H9 (cell line): ENCODE data around the gene NAMPT. TPM values are rescaled to one million over a fixed set of nuclear protein-coding genes. Genes with fewer than 3 reads are reported as not detected.

ENCODE experiments used
- DNase-seq: peaks from one replicate; pipeline ENCODE4 v3.0.0-alpha.2; 2017
- H2AFZ ChIP-seq: one replicate; pipeline ENCODE4 v1.6.1; 2013; ENCODE audit warnings: mild to moderate bottlenecking, low read length, control low read depth, moderate library complexity
- H2AK5ac ChIP-seq: 2 replicates; pipeline ENCODE4 v1.6.1; 2013; ENCODE audit warnings: low read length, control low read depth, mixed read lengths; ENCODE audit not compliant: insufficient read length
- H2BK120ac ChIP-seq: one replicate; pipeline ENCODE4 v1.6.1; 2013; ENCODE audit warnings: low read depth, mild to moderate bottlenecking, low read length, control low read depth, inconsistent platforms; ENCODE audit not compliant: poor library complexity, severe bottlenecking
- H2BK12ac ChIP-seq: 2 replicates; pipeline ENCODE4 v1.6.1; 2013; ENCODE audit warnings: low read length, control low read depth, mixed read lengths, low read depth; ENCODE audit not compliant: insufficient read length
- H2BK15ac ChIP-seq: 2 replicates; pipeline ENCODE4 v1.6.1; 2013; ENCODE audit warnings: low read depth, low read length, control low read depth
- H2BK20ac ChIP-seq: one replicate; pipeline ENCODE4 v1.6.1; 2013; ENCODE audit warnings: low read depth, mild to moderate bottlenecking, low read length, control low read depth, inconsistent platforms; ENCODE audit not compliant: poor library complexity, severe bottlenecking
- H2BK5ac ChIP-seq: 2 replicates; pipeline ENCODE4 v1.6.1; 2013; ENCODE audit warnings: low read length, control low read depth, mixed read lengths; ENCODE audit not compliant: insufficient read length
- H3K14ac ChIP-seq: 2 replicates; pipeline ENCODE4 v1.6.1; 2013; ENCODE audit warnings: low read length, control low read depth; ENCODE audit not compliant: insufficient read depth
- H3K18ac ChIP-seq: 2 replicates; pipeline ENCODE4 v1.6.1; 2013; ENCODE audit warnings: low read depth, mild to moderate bottlenecking, mixed read lengths, low read length, control low read depth; ENCODE audit not compliant: insufficient read length
- H3K23ac ChIP-seq: 2 replicates; pipeline ENCODE4 v1.6.1; 2013; ENCODE audit warnings: low read length, control low read depth, mixed read lengths, low read depth; ENCODE audit not compliant: insufficient read length
- H3K23me2 ChIP-seq: 2 replicates; pipeline ENCODE4 v1.6.1; 2013; ENCODE audit warnings: low read depth, mild to moderate bottlenecking, mixed read lengths, low read length, control low read depth; ENCODE audit not compliant: insufficient read length, poor library complexity, severe bottlenecking
- H3K27ac ChIP-seq: 2 replicates; pipeline ENCODE4 v1.5.1; 2013; ENCODE audit warnings: low read length, control low read depth, mixed read lengths, low read depth; ENCODE audit not compliant: insufficient read length
- H3K27me3 ChIP-seq: 2 replicates; pipeline ENCODE4 v1.6.1; 2013; ENCODE audit warnings: low read length, control low read depth, inconsistent platforms; ENCODE audit not compliant: insufficient read depth
- H3K4ac ChIP-seq: 2 replicates; pipeline ENCODE4 v1.6.1; 2013; ENCODE audit warnings: low read depth, mild to moderate bottlenecking, control low read depth, inconsistent platforms, low read length, moderate library complexity
- H3K4me1 ChIP-seq: 2 replicates; pipeline ENCODE4 v1.6.1; 2013; ENCODE audit warnings: low read length, control low read depth, inconsistent platforms; ENCODE audit not compliant: insufficient read depth
- H3K4me2 ChIP-seq: 2 replicates; pipeline ENCODE4 v1.6.1; 2013; ENCODE audit warnings: low read length, control low read depth, mixed read lengths; ENCODE audit not compliant: insufficient read length, insufficient read depth
- H3K56ac ChIP-seq: 2 replicates; pipeline ENCODE4 v1.6.1; 2013; ENCODE audit warnings: low read depth, mild to moderate bottlenecking, mixed read lengths, low read length, control low read depth; ENCODE audit not compliant: insufficient read length
- H3K79me1 ChIP-seq: 2 replicates; pipeline ENCODE4 v1.6.1; 2013; ENCODE audit warnings: low read depth, mild to moderate bottlenecking, moderate library complexity, low read length, control low read depth, inconsistent platforms; ENCODE audit not compliant: insufficient read depth, poor library complexity, severe bottlenecking
- H3K79me2 ChIP-seq: 2 replicates; pipeline ENCODE4 v1.6.1; 2013; ENCODE audit warnings: low read length, control low read depth, inconsistent platforms; ENCODE audit not compliant: insufficient read depth
- H3K9ac ChIP-seq: 2 replicates; pipeline ENCODE4 v1.6.1; 2013; ENCODE audit warnings: low read length, control low read depth, mixed read lengths; ENCODE audit not compliant: insufficient read length; ENCODE audit errors: extremely low read depth
- H3K9me3 ChIP-seq: one replicate; pipeline ENCODE4 v1.6.1; 2013; ENCODE audit warnings: low read depth, low read length, inconsistent platforms; ENCODE audit not compliant: control insufficient read depth
- H3T11ph ChIP-seq: one replicate; pipeline ENCODE4 v1.6.1; 2013; ENCODE audit warnings: mild to moderate bottlenecking, low read length, control low read depth, inconsistent platforms
- H4K20me1 ChIP-seq: one replicate; pipeline ENCODE4 v1.6.1; 2013; ENCODE audit not compliant: control insufficient read depth, insufficient read length, insufficient read depth
- H4K5ac ChIP-seq: 2 replicates; pipeline ENCODE4 v1.6.1; 2013; ENCODE audit warnings: low read depth, mild to moderate bottlenecking, mixed read lengths, low read length, control low read depth; ENCODE audit not compliant: insufficient read length
- H4K8ac ChIP-seq: replicated peaks from 2 replicates; pipeline ENCODE4 v1.6.1; 2013; ENCODE audit warnings: low read length, control low read depth, mixed read lengths, low read depth; ENCODE audit not compliant: insufficient read length
- H4K91ac ChIP-seq: 2 replicates; pipeline ENCODE4 v1.6.1; 2013; ENCODE audit warnings: low read depth, mild to moderate bottlenecking, moderate library complexity, mixed read lengths, low read length, control low read depth; ENCODE audit not compliant: insufficient read length
- H3K27ac Mint-ChIP-seq, 3 experiments: 2 replicates in 2 of 3; 3 replicates in 1 of 3; pipeline ENCODE4 v1.8.0; 2020 to 2021; ENCODE audit warnings: mixed read lengths in 3 of 3, mild to moderate bottlenecking in 1 of 3, moderate library complexity in 1 of 3
- H3K27me3 Mint-ChIP-seq: 2 replicates; pipeline ENCODE4 v1.8.0; 2021; ENCODE audit warnings: low read depth, mild to moderate bottlenecking, moderate library complexity, mixed read lengths
- H3K36me3 Mint-ChIP-seq, 3 experiments: 2 replicates in 2 of 3; 3 replicates in 1 of 3; pipeline ENCODE4 v1.8.0; 2020 to 2021; ENCODE audit warnings: low read depth in 3 of 3, mixed read lengths in 3 of 3; ENCODE audit not compliant: insufficient read depth in 1 of 3
- H3K4me1 Mint-ChIP-seq, 2 experiments: 2 replicates each; pipeline ENCODE4 v1.8.0; 2020; ENCODE audit warnings: mixed read lengths in 2 of 2
- H3K4me3 Mint-ChIP-seq, 2 experiments: 2 replicates in 1 of 2; 3 replicates in 1 of 2; pipeline ENCODE4 v1.8.0; 2020 to 2021; ENCODE audit warnings: mild to moderate bottlenecking in 2 of 2, mixed read lengths in 2 of 2, moderate library complexity in 1 of 2
- H3K9me3 Mint-ChIP-seq, 2 experiments: 2 replicates in 1 of 2; 3 replicates in 1 of 2; pipeline ENCODE4 v1.8.0; 2020; ENCODE audit warnings: mild to moderate bottlenecking in 2 of 2, mixed read lengths in 2 of 2, moderate library complexity in 1 of 2
- CTCF ChIP-seq: fragments of 200-600 bp; sonication (generic); conservative IDR thresholded peaks from 3 replicates; pipeline ENCODE4 v1.8.0; 2021; ENCODE audit warnings: antibody characterized with exemption, mild to moderate bottlenecking
- WGBS: extraction: QIAGEN DNeasy Blood & Tissue Kit; methylation state at CpG from one replicate; pipeline ENCODE4 v1.1.7; 2013; ENCODE audit warnings: missing lambda C conversion rate, low lambda C conversion rate, mixed read lengths; ENCODE audit not compliant: insufficient read length; ENCODE audit errors: extremely low coverage; 5-methylcytosine and 5-hydroxymethylcytosine counted together
- total RNA-seq: library from RNA; stranded (reverse); gene quantifications from 2 replicates; pipeline ENCODE4 v1.2.1, GENCODE V29; 2021

The NAMPT gene
- total RNA-seq, 1 experiment from 2014 or later: 83.5 TPM

- no peak overlapping the region for H2BK120ac ChIP-seq
- peaks cover 8% of the 10 kb centered on the region; the same call in 1 of the 2 replicates for H3K4me1 ChIP-seq
- TF ChIP-seq CTCF: no peak
- no peak overlapping the region for H3T11ph ChIP-seq
- H3K9ac ChIP-seq: no peak overlapping the region
- H2BK20ac ChIP-seq: no peak overlapping the region
- no CpG with 5 or more reads among the region's 3 CpGs for WGBS
- H2AFZ ChIP-seq: no peak overlapping the region
- H3K9me3 Mint-ChIP-seq: peaks cover 14 to 19% of the 10 kb centered on the region in 2 experiments
- H3K4me3 Mint-ChIP-seq: no peak overlapping the region
- no peak overlapping the region for H3K27ac ChIP-seq
- H3K36me3 Mint-ChIP-seq: peaks cover 0 to 1% (median 0%) of the 10 kb centered on the region in 3 experiments; a peak in 1 of 7 replicates
- H2BK5ac ChIP-seq: no peak overlapping the region
- H3K23ac ChIP-seq: no peak overlapping the region
- no peak overlapping the region for H3K14ac ChIP-seq
- H4K8ac ChIP-seq: no peak overlapping the region
- H3K56ac ChIP-seq: no peak overlapping the region
- H2BK12ac ChIP-seq: no peak overlapping the region
- no peak overlapping the region for H2BK15ac ChIP-seq
- H4K91ac ChIP-seq: no peak overlapping the region
- H3K4ac ChIP-seq: no peak overlapping the region
- no peaks in the 10 kb centered on the region for H4K20me1 ChIP-seq
- no peak overlapping the region; a peak in 1 of 7 replicates for H3K27ac Mint-ChIP-seq
- no peaks in the 10 kb centered on the region for H3K79me2 ChIP-seq
- no peaks in the 10 kb centered on the region for H3K23me2 ChIP-seq
- no peak overlapping the region for H3K18ac ChIP-seq
- no peaks in the 10 kb centered on the region for H3K79me1 ChIP-seq
- no peak overlapping the region for H3K4me2 ChIP-seq
- peaks cover 5 to 9% of the 10 kb centered on the region in 2 experiments for H3K4me1 Mint-ChIP-seq
- H4K5ac ChIP-seq: no peak overlapping the region
- H3K27me3 Mint-ChIP-seq: peaks cover 6% of the 10 kb centered on the region
- H2AK5ac ChIP-seq: no peak overlapping the region
- DNase-seq: no peak
- H3K9me3 ChIP-seq: no peaks in the 10 kb centered on the region
- H3K27me3 ChIP-seq: no peaks in the 10 kb centered on the region
These were observed 21.5 kb upstream of the NAMPT start for GRCh38 chr7:106306256-106306655.
